ENCODE data around the gene RPAP3. TPM values are rescaled to one million over a fixed set of nuclear protein-coding genes. Genes with fewer than 3 reads are reported as not detected.

Gene RPAP3
- total RNA-seq, 2 experiments from 2014 or later = 38.4 to 40.7 TPM

DNA sequence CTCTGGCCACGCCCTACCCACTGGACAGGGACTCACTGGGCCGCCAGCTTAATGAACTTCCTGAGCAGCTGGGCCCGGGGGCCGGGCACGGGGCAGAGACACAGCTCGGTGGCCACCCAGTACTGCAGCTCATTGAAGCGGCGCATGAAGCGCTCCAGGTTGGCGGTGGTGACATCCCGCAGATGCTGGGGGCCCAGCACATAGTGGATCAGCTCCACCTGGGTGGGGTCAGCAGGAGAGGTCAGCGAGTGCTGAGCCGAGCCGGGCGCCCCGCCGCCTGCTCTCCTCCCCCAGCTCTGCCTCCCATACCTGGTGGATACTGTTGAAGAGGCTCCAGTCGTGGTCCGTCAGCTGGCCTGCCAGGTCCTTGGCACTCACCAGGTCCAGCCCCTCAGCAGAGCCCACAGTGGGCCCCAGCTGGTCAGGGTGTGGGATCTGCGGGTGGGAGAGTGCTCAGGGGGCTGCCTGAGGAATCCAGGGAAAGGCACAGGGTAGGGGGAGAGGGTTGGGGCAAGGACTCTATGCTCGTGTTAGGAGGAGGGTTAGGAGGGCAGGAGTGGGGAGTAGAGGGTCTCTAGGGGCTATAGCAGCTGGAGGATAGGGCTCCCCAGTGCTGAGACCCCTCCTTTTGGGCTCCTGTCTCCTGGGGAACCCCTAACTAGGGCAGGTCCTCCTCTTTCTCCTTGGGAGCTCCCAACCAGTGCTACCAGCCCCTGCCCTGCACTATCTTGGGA, 34.9 kb upstream of the RPAP3 start:
- Mint-ChIP-seq H3K9me3 (no peaks in the 10 kb centered on the region), H3K36me3 (ENCODE audit: low read depth) (no peaks in the 10 kb centered on the region), H3K27me3 (peaks cover 13% of the 10 kb centered on the region), H3K27ac (peak overlapping the region; percentile 9), H3K4me3 (no peak overlapping the region), H3K4me1 (peaks cover 20% of the 10 kb centered on the region)
- DNase-seq = no peak
- ChIA-PET POLR2A (interaction anchor here (0.9 to 6.6 kb wide), 6 partner anchors 8 to 164 kb away, joined by 3 to 48 read pairs (median 4); partner anchors contain the start of gene VDR), CTCF (interaction anchor here (1.0 to 13.6 kb wide), 15 partner anchors 9 to 423 kb away, joined by 3 to 431 read pairs (median 18); partner anchors contain the start of genes ENDOU, RAPGEF3, RPAP3 and SLC48A1)

DNA sequence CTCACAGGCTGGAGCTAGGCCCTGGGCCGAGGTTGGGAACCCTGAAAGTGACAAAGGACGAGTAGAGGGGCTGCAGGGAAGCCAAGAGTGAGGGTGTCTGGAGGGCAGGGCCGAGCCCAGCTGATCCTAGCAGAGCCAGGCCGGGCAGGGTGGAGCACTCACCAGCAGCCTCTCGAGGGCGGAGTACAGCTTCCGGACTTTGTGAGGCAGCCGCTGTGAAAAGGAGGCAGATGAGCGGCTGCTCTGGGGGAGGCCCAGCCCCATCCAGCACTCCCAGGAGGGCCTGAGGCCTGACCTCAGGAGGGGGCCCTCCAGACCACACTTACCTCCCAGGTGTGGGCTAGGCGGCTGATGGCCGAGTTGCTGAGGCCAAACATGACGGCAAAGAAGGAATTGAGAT, 34.1 kb upstream of the RPAP3 start:
- DNase-seq = no peak
- ChIA-PET CTCF (interaction anchor here (0.7 to 13.6 kb wide), 5 partner anchors 17 to 100 kb away, joined by 3 to 431 read pairs (median 188); partner anchors contain the start of genes RAPGEF3 and SLC48A1), POLR2A (interaction anchor here (6.6 kb wide), 1 partner anchor 100 kb away, joined by 48 read pairs; no protein-coding TSS in a partner anchor)
- peaks cover 20% of the 10 kb centered on the region for H3K4me1 Mint-ChIP-seq
- peak overlapping the region; percentile 58 for H3K4me3 Mint-ChIP-seq
- no peaks in the 10 kb centered on the region for H3K9me3 Mint-ChIP-seq
- peaks cover 9% of the 10 kb centered on the region for H3K27me3 Mint-ChIP-seq
- no peaks in the 10 kb centered on the region for H3K36me3 Mint-ChIP-seq (ENCODE audit: low read depth)
- H3K27ac Mint-ChIP-seq = peak overlapping the region; percentile 3

DNA sequence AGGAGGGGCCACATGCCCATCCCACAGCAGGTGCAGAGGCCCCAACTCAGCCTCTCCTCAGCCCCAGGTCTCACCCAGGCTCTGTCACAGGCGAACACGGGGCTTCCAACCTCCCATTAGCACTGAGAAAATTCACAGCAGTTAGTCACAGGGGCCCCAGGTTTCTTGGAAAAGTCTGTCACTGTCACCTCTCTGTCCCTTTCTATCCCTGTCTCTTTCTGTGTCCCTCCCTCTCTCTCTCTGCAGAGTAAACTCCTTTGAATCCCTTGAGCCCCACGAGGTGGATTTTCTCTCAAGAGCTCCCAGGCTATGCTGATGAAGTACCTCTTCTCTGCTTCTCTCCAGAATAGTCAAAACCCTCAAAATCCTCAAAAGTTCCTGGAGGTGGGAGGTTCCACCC, 33.5 kb upstream of the RPAP3 start:
- Mint-ChIP-seq H3K27ac (no peak overlapping the region), H3K9me3 (no peaks in the 10 kb centered on the region), H3K27me3 (peaks cover 3% of the 10 kb centered on the region), H3K4me1 (peaks cover 20% of the 10 kb centered on the region), H3K36me3 (ENCODE audit: low read depth) (no peaks in the 10 kb centered on the region), H3K4me3 (no peak overlapping the region)
- no peak for DNase-seq
- ChIA-PET POLR2A (interaction anchor here (6.6 kb wide), 1 partner anchor 100 kb away, joined by 48 read pairs; no protein-coding TSS in a partner anchor), CTCF (interaction anchor here (0.7 to 13.6 kb wide), 4 partner anchors 17 to 101 kb away, joined by 3 to 431 read pairs (median 214); partner anchors contain the start of genes RAPGEF3 and SLC48A1)

DNA sequence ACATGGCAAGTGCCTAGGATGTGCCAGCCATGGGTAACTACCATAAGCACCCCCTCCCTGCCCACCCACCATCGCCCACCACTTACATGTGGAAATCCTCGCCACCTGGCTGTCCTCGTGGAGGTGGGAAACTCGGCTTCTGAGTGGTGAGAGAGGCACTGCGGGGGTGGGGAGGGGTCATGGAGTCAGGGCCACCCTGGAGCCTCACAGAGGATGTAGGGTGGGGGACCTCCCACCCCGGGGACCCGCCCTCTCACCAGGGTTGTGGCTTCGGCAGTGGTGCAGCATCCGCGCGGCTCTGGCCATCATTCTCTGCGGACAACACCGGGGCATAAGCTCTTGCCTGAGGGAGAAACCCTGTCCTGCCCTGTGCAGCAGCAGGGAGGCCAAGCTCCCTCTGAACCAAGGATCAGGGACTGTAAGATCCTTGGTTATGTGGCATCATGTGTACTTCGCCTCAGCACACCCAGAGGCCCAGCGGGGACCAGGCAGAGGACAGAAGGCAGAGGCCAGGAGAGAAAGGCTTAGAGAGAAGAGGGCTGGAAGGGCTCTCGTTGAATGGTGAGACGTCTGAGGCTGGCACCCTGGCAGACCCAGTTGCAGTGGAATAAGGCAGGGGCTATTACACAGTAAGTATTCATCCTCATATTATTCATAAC, 32.2 kb upstream of the RPAP3 start:
- Mint-ChIP-seq H3K4me3 (no peak overlapping the region), H3K36me3 (ENCODE audit: low read depth) (no peaks in the 10 kb centered on the region), H3K9me3 (no peaks in the 10 kb centered on the region), H3K27me3 (no peaks in the 10 kb centered on the region), H3K27ac (no peak overlapping the region), H3K4me1 (peaks cover 20% of the 10 kb centered on the region)
- POLR2A ChIA-PET = no interaction called here
- no peak for DNase-seq
- CTCF ChIA-PET = interaction anchor here (7.1 to 13.6 kb wide), 2 partner anchors 36 to 102 kb away, joined by 240 to 431 read pairs; partner anchors contain the start of gene SLC48A1

DNA sequence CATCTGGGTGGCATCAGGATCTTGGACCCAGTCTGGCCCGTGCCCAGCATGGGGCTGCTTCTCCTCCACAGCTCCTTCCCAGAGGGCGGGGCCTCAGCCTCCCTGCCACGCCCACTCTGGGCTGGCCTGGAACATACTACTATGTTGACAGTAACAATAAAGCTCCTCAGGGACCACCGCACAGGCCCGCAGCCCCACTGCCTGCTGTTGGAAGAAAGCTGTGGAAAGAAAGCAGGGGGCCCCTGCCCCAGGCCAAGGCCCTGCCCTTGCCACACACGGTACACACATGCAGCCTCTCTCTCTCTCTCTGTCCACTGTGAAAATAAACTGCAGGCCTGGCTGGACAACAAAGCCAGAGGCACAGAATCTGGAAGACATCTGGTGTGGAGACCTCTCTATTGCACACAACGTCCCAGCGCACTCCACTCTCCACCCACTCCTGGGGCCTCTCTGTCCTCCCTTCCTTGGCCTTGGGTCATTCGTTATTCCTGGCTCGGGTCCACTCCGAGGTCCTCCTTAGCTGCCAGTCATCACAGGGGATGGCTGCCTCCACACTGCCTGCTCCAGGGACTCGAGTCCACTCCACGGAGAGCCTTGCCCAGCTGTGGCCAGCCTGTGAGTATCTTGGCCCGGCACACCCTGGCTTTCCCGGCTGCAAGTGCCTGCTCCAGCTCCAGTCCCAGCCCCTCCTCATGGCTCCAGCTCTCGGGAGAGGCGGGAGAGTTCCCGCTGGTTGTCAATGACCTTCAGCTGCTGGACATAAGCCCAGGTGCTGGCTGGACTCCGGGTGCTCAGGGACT, 31.2 kb upstream of the RPAP3 start:
- ChIA-PET POLR2A (no interaction called here), CTCF (interaction anchor here (0.9 to 13.6 kb wide), 4 partner anchors 12 to 101 kb away, joined by 3 to 431 read pairs (median 4); partner anchors contain the start of genes ENDOU and SLC48A1)
- H3K9me3 Mint-ChIP-seq = no peaks in the 10 kb centered on the region
- no peak overlapping the region for H3K4me3 Mint-ChIP-seq
- H3K27ac Mint-ChIP-seq = no peak overlapping the region
- peaks cover 15% of the 10 kb centered on the region for H3K4me1 Mint-ChIP-seq
- no peak for DNase-seq
- no peaks in the 10 kb centered on the region for H3K27me3 Mint-ChIP-seq
- H3K36me3 Mint-ChIP-seq (ENCODE audit: low read depth) = no peaks in the 10 kb centered on the region

DNA sequence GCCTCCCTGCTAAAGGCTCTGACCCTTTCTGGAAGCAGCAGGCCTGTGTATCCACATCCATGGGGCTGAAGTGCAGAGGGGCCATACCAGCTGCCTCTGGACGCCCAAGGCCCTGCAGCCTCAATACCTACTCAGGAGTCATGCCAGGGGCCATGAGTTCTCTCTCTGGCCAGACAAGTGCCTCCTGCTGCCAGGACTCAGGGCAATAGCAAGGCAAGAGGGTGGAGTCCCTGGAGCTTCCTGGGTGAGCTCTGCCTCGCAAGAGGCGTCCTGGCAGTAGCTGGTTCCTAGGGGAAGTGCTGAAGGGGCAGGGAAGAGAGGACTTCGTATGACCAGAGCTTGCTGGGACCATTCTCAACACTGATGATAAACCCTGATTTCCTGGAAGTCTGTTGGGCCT, 30.4 kb upstream of the RPAP3 start:
- no peak overlapping the region for H3K4me3 Mint-ChIP-seq
- no peaks in the 10 kb centered on the region for H3K9me3 Mint-ChIP-seq
- H3K4me1 Mint-ChIP-seq = peaks cover 8% of the 10 kb centered on the region
- H3K27me3 Mint-ChIP-seq = no peaks in the 10 kb centered on the region
- no peak for DNase-seq
- ChIA-PET POLR2A (no interaction called here), CTCF (interaction anchor here (0.8 to 13.6 kb wide), 4 partner anchors 11 to 38 kb away, joined by 3 to 431 read pairs (median 4); partner anchors contain the start of genes ENDOU and SLC48A1)
- no peaks in the 10 kb centered on the region for H3K36me3 Mint-ChIP-seq (ENCODE audit: low read depth)
- no peak overlapping the region for H3K27ac Mint-ChIP-seq

DNA sequence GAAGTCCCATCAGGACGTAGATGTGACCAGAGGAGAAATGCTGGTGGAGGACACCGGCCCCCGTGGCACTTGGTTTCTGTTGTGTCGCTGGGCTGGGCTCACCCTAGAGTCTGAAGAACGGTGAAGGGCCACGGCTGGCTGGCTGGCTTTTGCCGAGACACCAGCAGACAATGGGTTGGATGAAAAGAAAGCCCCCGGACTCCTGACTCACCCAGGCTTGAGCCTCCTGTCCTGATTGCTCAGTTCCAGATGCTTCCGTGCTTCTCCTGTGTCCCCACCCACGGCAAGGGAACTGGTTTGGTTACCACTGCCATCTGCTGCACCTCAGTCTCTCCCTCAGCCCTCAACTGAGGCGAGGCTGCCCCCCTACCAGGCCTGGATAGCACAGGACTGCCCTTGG, 29.8 kb upstream of the RPAP3 start:
- no peaks in the 10 kb centered on the region for H3K27me3 Mint-ChIP-seq
- ChIA-PET POLR2A (no interaction called here), CTCF (interaction anchor here (0.8 to 13.6 kb wide), 4 partner anchors 10 to 38 kb away, joined by 3 to 431 read pairs (median 4); partner anchors contain the start of genes ENDOU and SLC48A1)
- no peak for DNase-seq
- H3K27ac Mint-ChIP-seq = no peak overlapping the region
- peaks cover 6% of the 10 kb centered on the region for H3K4me1 Mint-ChIP-seq
- H3K4me3 Mint-ChIP-seq = no peak overlapping the region
- H3K36me3 Mint-ChIP-seq (ENCODE audit: low read depth) = no peaks in the 10 kb centered on the region
- no peaks in the 10 kb centered on the region for H3K9me3 Mint-ChIP-seq

DNA sequence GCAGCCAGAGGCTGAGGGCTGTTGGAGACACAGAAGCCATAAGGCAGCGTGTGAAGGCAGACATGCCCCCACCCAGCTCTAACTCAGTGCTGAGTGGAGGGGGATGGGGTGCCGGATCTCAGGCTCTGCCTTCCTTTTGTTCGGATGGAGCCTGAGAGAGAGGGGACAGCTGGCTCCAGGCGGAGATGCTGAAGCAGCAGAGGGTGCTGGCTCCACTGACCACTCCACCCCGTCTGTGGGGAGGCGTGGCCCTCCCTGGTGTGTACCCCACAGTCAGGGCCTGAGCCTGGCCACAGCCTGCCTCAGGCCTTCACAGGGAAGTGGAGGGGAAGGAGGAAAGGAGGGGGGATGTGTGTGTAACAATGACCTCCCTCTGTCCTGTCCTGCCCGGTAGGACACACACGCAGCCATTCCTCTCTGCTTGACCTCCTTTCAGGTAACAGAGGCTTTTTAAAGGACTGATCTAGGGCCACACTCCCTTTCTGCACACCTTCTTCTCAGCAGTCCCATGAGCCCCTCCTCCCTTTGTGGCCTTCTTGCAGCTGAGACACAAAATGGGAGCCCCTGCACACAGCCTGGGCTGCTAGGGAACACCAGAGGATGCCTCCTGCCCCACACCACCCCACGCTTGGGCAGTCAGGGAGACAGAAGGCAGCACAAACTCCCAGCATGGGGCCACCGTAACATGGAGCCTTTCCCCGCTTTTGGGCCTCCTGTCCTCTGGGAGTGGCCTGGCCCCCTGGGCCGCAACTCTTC, 29.1 kb upstream of the RPAP3 start:
- H3K27ac Mint-ChIP-seq = no peak overlapping the region
- CTCF ChIA-PET = interaction anchor here (5.6 to 13.6 kb wide), 2 partner anchors 8 to 39 kb away, joined by 55 to 431 read pairs; partner anchors contain the start of gene SLC48A1
- H3K9me3 Mint-ChIP-seq = no peaks in the 10 kb centered on the region
- no peaks in the 10 kb centered on the region for H3K36me3 Mint-ChIP-seq (ENCODE audit: low read depth)
- H3K4me3 Mint-ChIP-seq = no peak overlapping the region
- DNase-seq = no peak
- H3K4me1 Mint-ChIP-seq = peaks cover 3% of the 10 kb centered on the region
- POLR2A ChIA-PET = no interaction called here
- H3K27me3 Mint-ChIP-seq = no peaks in the 10 kb centered on the region

DNA sequence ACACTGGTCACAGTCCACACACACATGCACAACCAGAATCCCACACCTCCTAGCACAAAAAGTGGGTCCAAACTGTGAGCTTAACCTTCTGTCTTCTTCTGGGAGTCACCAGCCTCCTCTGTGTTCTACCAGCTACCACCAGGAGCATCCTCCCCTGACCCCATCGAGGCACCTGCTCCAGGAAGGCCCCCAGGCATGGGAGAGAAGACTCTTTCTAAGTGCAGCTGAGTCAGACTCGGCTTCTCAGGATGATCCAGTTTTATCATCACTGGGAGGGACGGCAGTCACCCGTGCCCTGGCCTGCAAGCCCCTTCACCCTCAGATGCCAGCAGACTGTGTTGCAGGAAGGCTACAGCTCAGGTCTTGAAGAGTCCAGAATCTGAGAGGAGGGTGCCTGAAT, 27.3 kb upstream of the RPAP3 start:
- no peak overlapping the region for H3K27ac Mint-ChIP-seq
- H3K27me3 Mint-ChIP-seq = no peaks in the 10 kb centered on the region
- no peaks in the 10 kb centered on the region for H3K9me3 Mint-ChIP-seq
- CTCF ChIA-PET = interaction anchor here (1.2 to 5.6 kb wide), 4 partner anchors 9 to 107 kb away, joined by 3 to 55 read pairs (median 6); no protein-coding TSS in a partner anchor
- no peak overlapping the region for H3K4me3 Mint-ChIP-seq
- DNase-seq = no peak
- no peaks in the 10 kb centered on the region for H3K36me3 Mint-ChIP-seq (ENCODE audit: low read depth)
- POLR2A ChIA-PET = interaction anchor here (0.7 to 1.9 kb wide), 3 partner anchors 8 to 27 kb away, joined by 3 to 4 read pairs (median 4); partner anchors contain the start of gene RPAP3
- no peaks in the 10 kb centered on the region for H3K4me1 Mint-ChIP-seq

DNA sequence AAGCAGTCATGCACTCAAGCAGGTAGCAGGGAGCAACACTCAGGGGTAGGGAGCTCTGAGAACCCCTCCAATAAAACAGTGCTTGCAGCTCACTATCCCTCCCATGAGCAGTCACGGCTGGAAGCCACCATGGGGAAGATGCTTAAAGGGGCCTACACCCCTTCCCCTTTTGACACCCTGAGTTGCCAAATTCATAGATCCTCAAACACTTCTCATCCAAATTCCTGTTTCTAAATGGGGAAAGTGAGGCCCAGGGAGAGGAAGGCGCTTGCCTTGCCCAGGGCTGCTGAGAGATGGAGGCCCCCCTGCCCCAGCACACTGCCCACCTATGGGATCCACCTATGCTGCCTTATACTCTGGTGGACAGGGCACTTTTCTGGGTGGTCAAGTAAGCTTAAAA, 26.7 kb upstream of the RPAP3 start:
- Mint-ChIP-seq H3K27ac (no peak overlapping the region), H3K27me3 (no peaks in the 10 kb centered on the region), H3K9me3 (no peaks in the 10 kb centered on the region), H3K36me3 (ENCODE audit: low read depth) (no peaks in the 10 kb centered on the region), H3K4me3 (no peak overlapping the region), H3K4me1 (no peaks in the 10 kb centered on the region)
- CTCF ChIA-PET = interaction anchor here (1.2 to 5.6 kb wide), 5 partner anchors 10 to 108 kb away, joined by 3 to 55 read pairs (median 4); no protein-coding TSS in a partner anchor
- DNase-seq = no peak
- POLR2A ChIA-PET = interaction anchor here (1.7 to 1.9 kb wide), 2 partner anchors 9 to 27 kb away, joined by 4 read pairs; partner anchors contain the start of gene RPAP3

DNA sequence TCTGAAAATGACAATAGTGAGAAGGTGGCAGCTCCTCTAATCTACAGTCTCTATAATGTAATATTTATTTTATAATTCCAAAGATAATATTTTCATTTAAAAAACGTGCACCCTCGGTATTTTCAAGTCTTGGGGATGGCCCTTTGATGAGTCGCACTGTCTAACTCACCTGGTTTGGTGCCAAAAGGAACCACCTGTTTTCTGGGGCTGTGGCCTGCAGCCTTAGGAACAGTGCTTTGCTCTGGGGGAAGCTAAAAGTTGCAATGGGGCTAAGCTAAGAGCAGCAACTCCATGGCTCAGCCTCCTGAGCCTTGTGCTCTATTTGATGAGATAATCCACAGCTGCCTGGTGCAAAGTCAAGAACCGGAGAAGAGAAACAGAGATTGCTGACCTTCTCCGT, 25.9 kb upstream of the RPAP3 start:
- POLR2A ChIA-PET = interaction anchor here (1.0 to 1.9 kb wide), 2 partner anchors 10 to 11 kb away, joined by 3 to 4 read pairs; no protein-coding TSS in a partner anchor
- H3K36me3 Mint-ChIP-seq (ENCODE audit: low read depth) = no peaks in the 10 kb centered on the region
- no peaks in the 10 kb centered on the region for H3K27me3 Mint-ChIP-seq
- H3K27ac Mint-ChIP-seq = no peak overlapping the region
- no peak for DNase-seq
- no peak overlapping the region for H3K4me3 Mint-ChIP-seq
- no peaks in the 10 kb centered on the region for H3K9me3 Mint-ChIP-seq
- no peaks in the 10 kb centered on the region for H3K4me1 Mint-ChIP-seq
- CTCF ChIA-PET = interaction anchor here (0.7 to 5.6 kb wide), 5 partner anchors 11 to 109 kb away, joined by 3 to 55 read pairs (median 4); no protein-coding TSS in a partner anchor

Measured in activated CD4-positive, alpha-beta memory T cell treated with anti-CD3 and anti-CD28 coated beads, Interleukin-2, amount 10 ng/mL, durations not matched to agents 7 days and 5 days (primary cell).